ACC112 (cell line): ENCODE measurements around the gene KRTAP20-2.

ENCODE experiments used
- H2AFZ ChIP-seq: fragments of 200-600 bp; sonication (generic); one replicate; pipeline ENCODE4 v1.6.0; 2017; ENCODE audit warnings: antibody characterized with exemption, low read length; ENCODE audit not compliant: unreplicated experiment
- H3K27ac ChIP-seq: fragments of 200-600 bp; sonication (generic); 2 replicates; pipeline ENCODE4 v1.5.1; 2014; ENCODE audit warnings: low read depth, mild to moderate bottlenecking, antibody characterized with exemption, low read length, moderate library complexity
- H3K27me3 ChIP-seq: fragments of 200-600 bp; sonication (generic); 2 replicates; pipeline ENCODE4 v1.6.1; 2014; ENCODE audit warnings: mild to moderate bottlenecking, antibody characterized with exemption, low read length, moderate library complexity, mixed read lengths; ENCODE audit not compliant: insufficient read depth
- H3K36me3 ChIP-seq: fragments of 200-600 bp; sonication (generic); 2 replicates; pipeline ENCODE4 v1.6.1; 2016; ENCODE audit warnings: mild to moderate bottlenecking, antibody characterized with exemption, low read length, moderate library complexity, mixed read lengths; ENCODE audit not compliant: insufficient read depth
- H3K4me1 ChIP-seq: fragments of 200-600 bp; sonication (generic); one replicate; pipeline ENCODE4 v1.6.1; 2016; ENCODE audit warnings: low read length, mixed read lengths; ENCODE audit not compliant: insufficient read depth, unreplicated experiment, control insufficient read depth
- H3K4me3 ChIP-seq: fragments of 200-600 bp; sonication (generic); 2 replicates; pipeline ENCODE4 v1.5.1; 2014; ENCODE audit warnings: mild to moderate bottlenecking, low read depth, low read length
- H3K79me2 ChIP-seq: fragments of 200-600 bp; sonication (generic); one replicate; pipeline ENCODE4 v1.6.0; 2016; ENCODE audit warnings: low read length; ENCODE audit not compliant: control insufficient read depth, unreplicated experiment, insufficient read depth

Gene KRTAP20-2

DNA sequence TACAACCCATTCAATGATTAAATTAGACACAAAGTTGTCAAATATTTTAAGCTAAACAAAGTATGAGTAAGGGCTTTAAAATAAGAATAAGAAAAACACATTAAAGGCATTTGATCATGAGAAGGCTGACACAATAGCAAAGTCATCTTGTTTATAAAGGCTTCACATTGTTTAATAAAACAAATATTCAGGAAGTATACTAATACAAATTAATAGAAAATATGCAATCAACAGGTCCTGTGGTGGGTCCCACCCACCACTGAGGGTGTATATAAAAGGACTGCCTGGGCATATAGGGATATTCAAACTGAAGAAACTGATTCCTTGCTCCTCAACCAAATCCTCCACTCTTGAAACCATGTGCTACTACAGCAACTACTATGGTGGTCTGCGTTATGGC, at the start of gene KRTAP20-2:
Gene KRTAP20-2 (plus strand): TSS at position 301 of the 400 bp plus-strand sequence. CDS start 58 bp downstream, at position 359.
- no peaks in the 10 kb centered on the region for H3K27me3 ChIP-seq
- no peak within 1 kb of the TSS for H3K4me3 ChIP-seq
- no peaks in the 10 kb centered on the region for H3K36me3 ChIP-seq
- no peaks in the 10 kb centered on the region for H3K79me2 ChIP-seq
- H3K4me1 ChIP-seq, result no peaks in the 10 kb centered on the region
- no peak within 1 kb of the TSS for H3K27ac ChIP-seq
- no peak within 1 kb of the TSS for H2AFZ ChIP-seq

DNA sequence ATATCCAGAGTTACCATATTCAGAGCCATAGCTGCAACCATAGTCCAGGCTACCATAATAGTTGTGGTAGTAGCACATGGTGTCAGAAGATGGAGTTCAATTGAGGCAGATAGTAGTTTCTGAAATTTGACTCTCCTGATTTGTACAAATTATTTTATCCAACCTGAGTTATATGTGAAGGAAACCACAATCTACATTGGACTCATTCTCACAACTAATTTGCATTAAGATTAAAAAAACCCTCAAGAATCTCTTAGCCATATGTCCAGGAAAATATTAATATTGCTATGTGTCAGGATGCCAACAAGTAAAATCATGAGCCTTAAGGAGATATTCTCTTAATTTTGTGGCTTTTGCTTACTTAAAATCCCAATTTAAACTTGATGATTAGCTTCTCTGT, 44.7 kb upstream of the KRTAP20-2 start, which contains the start of gene KRTAP22-2:
Gene KRTAP22-2 (minus strand): TSS at position 101 of the 400 bp plus-strand sequence.
- H3K27me3 ChIP-seq, result no peaks in the 10 kb centered on the region
- H3K4me1 ChIP-seq, result no peaks in the 10 kb centered on the region
- no peaks in the 10 kb centered on the region for H3K79me2 ChIP-seq
- no peak within 1 kb of the TSS for H3K4me3 ChIP-seq
- H2AFZ ChIP-seq, result no peak within 1 kb of the TSS
- H3K36me3 ChIP-seq, result no peaks in the 10 kb centered on the region
- H3K27ac ChIP-seq, result no peak within 1 kb of the TSS

DNA sequence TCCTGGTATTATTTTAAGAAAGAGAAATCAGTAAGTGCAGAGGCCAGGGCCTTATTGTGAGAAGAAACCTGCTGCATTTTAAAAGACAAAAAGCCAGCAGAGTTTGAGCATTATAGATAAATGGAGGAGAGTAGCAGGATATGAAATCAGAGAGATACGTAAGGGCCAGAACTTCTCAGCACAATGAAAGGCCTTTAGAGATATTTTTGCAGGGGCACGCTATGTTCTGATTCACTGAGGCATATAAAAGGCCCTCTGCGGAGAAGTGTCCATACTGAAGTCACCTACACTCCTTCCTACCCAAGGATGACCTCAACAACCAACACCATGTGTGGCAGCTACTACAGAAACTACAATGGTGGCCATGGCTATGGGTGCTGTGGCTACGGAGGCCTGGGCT, 42.9 kb upstream of the KRTAP20-2 start, which contains the start of gene KRTAP6-3:
Gene KRTAP6-3 (plus strand): TSS at position 301 of the 400 bp plus-strand sequence. CDS start 6 bp downstream, at position 307.
- no peaks in the 10 kb centered on the region for H3K36me3 ChIP-seq
- no peak within 1 kb of the TSS for H3K27ac ChIP-seq
- no peaks in the 10 kb centered on the region for H3K79me2 ChIP-seq
- no peak within 1 kb of the TSS for H3K4me3 ChIP-seq
- H3K4me1 ChIP-seq, result no peaks in the 10 kb centered on the region
- H2AFZ ChIP-seq, result no peak within 1 kb of the TSS
- no peaks in the 10 kb centered on the region for H3K27me3 ChIP-seq

DNA sequence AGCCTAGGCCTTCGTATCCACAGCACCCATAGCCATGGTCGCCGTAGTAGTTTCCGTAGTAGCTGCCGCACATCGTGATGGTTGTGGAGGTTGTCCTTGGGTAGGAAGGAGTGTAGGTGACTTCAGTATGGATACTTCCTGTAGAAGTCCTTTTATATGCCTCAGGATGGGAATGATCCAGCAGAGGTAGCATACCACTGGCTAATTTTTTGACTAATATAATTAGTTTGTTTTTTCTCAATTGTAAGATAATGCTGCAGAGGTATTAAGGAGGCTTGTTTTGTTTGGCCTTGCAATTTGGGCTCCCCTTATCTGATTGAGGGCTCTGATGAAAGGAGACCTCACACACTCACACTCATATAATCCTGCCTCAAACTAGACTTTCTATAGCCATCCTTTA, 36.2 kb upstream of the KRTAP20-2 start, which contains the start of gene KRTAP6-2:
Gene KRTAP6-2 (minus strand): TSS at position 101 of the 400 bp plus-strand sequence. CDS start 28 bp downstream, at position 73.
- Histone ChIP-seq H3K27ac (no peak within 1 kb of the TSS), H3K4me1 (no peaks in the 10 kb centered on the region), H3K27me3 (no peaks in the 10 kb centered on the region), H2AFZ (no peak within 1 kb of the TSS), H3K4me3 (no peak within 1 kb of the TSS), H3K79me2 (no peaks in the 10 kb centered on the region), H3K36me3 (no peaks in the 10 kb centered on the region)

DNA sequence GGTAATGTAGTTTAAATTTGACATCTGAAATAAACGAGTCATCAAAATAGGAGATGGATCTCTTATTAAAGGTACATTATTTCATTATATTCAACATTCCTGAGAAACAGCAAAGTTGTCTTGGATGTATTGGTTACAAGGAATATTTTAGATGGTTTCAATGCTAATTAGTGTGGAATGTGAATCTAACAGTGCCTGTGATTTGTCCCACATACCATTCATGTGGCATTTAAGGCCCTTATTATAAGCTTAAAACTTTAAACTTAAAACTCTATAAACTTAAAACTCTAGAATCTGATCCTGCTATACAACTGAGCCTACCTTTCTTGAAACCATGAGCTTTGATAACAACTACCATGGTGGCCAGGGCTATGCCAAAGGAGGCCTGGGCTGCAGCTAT, 34.2 kb upstream of the KRTAP20-2 start, which contains the start of gene KRTAP22-1:
Gene KRTAP22-1 (plus strand): TSS at position 301 of the 400 bp plus-strand sequence.
- H3K27ac ChIP-seq, result no peak within 1 kb of the TSS
- no peak within 1 kb of the TSS for H2AFZ ChIP-seq
- no peaks in the 10 kb centered on the region for H3K4me1 ChIP-seq
- no peak within 1 kb of the TSS for H3K4me3 ChIP-seq
- H3K79me2 ChIP-seq, result no peaks in the 10 kb centered on the region
- H3K36me3 ChIP-seq, result no peaks in the 10 kb centered on the region
- no peaks in the 10 kb centered on the region for H3K27me3 ChIP-seq

DNA sequence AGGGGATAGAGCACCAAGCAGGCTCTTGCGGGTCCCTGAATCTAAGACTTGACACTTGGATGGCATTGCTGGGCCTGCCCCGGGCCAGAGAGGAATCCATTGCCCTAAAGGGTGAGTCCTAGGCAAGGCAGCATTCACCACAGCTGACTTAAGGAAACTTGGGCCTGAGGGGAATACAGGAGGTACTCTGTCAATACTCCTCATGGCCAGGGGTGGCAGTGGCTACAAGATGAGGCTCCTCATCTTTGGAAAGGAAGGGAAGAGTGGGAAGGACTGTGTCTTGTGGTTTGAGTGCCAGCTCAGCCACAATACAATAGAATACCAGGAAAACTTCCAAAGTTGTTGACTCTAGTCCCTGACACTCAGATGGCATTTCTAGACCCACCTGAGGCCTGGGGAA, 29.0 kb upstream of the KRTAP20-2 start:
- Histone ChIP-seq H3K27ac (no peak overlapping the region), H2AFZ (no peak overlapping the region), H3K36me3 (no peaks in the 10 kb centered on the region), H3K79me2 (no peaks in the 10 kb centered on the region), H3K4me1 (no peaks in the 10 kb centered on the region), H3K4me3 (no peak overlapping the region), H3K27me3 (no peaks in the 10 kb centered on the region)

DNA sequence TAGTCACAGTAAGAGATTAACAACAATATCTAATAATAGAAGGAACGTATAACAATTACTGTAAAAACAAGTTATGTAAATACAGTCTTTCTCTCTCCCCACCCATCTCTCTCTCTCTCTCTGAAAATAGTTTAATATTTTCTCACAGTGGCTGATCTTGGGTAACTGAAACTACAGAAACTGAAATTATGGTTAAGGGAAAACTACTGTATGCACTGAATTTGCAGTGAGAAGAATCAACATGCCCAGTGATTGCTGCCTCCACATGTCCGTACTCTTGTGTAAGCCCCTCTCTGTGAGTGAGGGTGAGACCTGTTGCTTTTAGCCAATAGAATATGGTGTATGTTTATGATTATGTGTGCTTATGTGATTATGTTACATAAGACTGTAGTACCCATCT, 22.9 kb upstream of the KRTAP20-2 start:
- Histone ChIP-seq H3K36me3 (no peaks in the 10 kb centered on the region), H2AFZ (no peak overlapping the region), H3K27ac (no peak overlapping the region), H3K4me3 (no peak overlapping the region), H3K79me2 (no peaks in the 10 kb centered on the region), H3K4me1 (no peaks in the 10 kb centered on the region), H3K27me3 (no peaks in the 10 kb centered on the region)

DNA sequence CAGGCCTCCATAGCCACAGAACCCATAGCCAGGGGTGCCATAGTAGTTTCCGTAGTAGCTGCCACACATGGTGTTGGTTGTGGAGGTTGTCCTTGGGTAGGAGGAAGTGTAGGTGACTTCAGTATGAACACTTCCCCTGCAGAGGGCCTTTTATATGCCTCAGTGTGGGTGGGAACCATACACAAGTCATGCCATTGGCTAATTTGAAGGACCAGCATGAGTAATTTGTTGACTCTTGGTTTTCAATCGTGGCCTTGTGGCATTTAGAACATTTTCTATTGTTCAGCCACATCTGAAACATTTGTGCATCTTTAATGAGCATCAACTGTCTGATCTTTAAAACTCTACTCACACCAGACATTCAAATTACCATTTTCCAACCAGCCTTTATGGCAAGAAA, 21.2 kb upstream of the KRTAP20-2 start, which contains the start of gene KRTAP6-1:
Gene KRTAP6-1 (minus strand): TSS at position 95 of the 400 bp plus-strand sequence. CDS start 26 bp downstream, at position 69.
- Histone ChIP-seq H2AFZ (no peak within 1 kb of the TSS), H3K4me1 (no peaks in the 10 kb centered on the region), H3K4me3 (no peak within 1 kb of the TSS), H3K36me3 (no peaks in the 10 kb centered on the region), H3K27ac (no peak within 1 kb of the TSS), H3K79me2 (no peaks in the 10 kb centered on the region), H3K27me3 (no peaks in the 10 kb centered on the region)

DNA sequence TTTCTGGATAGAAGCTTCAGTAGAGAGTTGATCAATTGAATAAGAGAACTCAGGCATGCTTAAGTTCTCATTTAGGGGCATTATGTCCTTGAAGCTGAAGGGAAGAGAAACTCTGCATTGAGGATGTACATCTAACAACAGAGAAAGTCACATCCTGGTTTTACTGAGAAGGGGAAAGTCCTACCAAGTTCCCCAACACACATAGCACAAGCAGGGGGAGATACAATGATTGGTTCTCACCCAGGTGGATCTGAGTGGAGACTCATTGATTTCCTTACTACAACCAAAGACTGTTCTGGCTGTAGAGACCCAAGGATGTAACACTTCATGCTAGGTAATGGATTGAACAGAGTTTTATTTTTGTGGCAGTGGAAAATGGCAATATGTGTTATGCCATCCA, 19.8 kb upstream of the KRTAP20-2 start:
- no peaks in the 10 kb centered on the region for H3K27me3 ChIP-seq
- no peaks in the 10 kb centered on the region for H3K79me2 ChIP-seq
- no peak overlapping the region for H3K4me3 ChIP-seq
- H2AFZ ChIP-seq, result no peak overlapping the region
- no peaks in the 10 kb centered on the region for H3K4me1 ChIP-seq
- H3K27ac ChIP-seq, result no peak overlapping the region
- H3K36me3 ChIP-seq, result no peaks in the 10 kb centered on the region

DNA sequence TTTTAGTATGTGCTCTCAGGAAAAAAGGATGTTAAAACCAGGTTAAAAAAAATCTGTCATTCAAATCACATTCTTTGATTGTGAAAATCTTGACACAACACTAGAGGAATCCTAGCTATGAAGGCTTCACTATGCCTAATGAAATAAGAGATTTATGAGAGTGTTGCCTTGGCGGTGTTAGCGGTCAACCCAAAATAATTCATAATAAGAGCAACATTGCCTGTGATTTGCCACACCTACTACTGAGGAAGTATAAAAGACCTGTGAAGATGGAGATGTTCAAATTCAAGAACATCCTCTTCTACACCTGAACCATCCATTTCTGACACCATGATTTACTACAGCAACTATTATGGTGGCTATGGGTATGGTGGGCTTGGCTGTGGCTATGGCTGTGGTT, 18.9 kb upstream of the KRTAP20-2 start, which contains the start of gene KRTAP20-1:
Gene KRTAP20-1 (plus strand): TSS at position 301 of the 400 bp plus-strand sequence. CDS start 30 bp downstream, at position 331.
- Histone ChIP-seq H3K79me2 (no peaks in the 10 kb centered on the region), H3K4me1 (no peaks in the 10 kb centered on the region), H3K27me3 (no peaks in the 10 kb centered on the region), H3K4me3 (no peak within 1 kb of the TSS), H2AFZ (no peak within 1 kb of the TSS), H3K36me3 (no peaks in the 10 kb centered on the region), H3K27ac (no peak within 1 kb of the TSS)

DNA sequence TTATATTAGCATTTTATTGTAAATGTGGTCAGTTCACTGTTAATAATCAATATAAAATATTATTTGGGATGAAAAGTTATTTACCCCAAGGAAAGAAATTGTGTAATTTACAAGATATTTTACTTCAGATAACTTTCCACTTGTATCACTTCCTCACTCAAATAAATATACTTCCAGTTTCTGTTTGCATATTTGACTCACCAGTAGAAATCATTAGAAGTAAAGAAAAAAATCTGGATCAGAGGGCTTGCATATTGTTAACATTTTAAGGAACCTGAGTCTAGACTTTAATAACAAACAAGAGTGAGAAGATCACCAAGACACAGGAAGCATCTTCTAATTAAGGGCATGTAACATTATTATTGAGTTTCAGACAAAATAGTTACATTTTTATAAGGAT, 14.9 kb upstream of the KRTAP20-2 start:
- H3K27ac ChIP-seq, result no peak overlapping the region
- H3K36me3 ChIP-seq, result no peaks in the 10 kb centered on the region
- no peaks in the 10 kb centered on the region for H3K4me1 ChIP-seq
- H3K79me2 ChIP-seq, result no peaks in the 10 kb centered on the region
- H2AFZ ChIP-seq, result no peak overlapping the region
- H3K27me3 ChIP-seq, result no peaks in the 10 kb centered on the region
- H3K4me3 ChIP-seq, result no peak overlapping the region
